Left ventricle myocardium inferior (tissue), 1 donor: ENCODE measurements around the gene ANO2. TPM values are rescaled to one million over a fixed set of nuclear protein-coding genes. Genes with fewer than 3 reads are reported as not detected.
"Not testable (repeated sequence)": the region's sequence is repeated elsewhere in the genome, so short reads cannot be mapped to it uniquely, and the experiment has no call there.

Experiments
- DNase-seq: peaks from one replicate; pipeline ENCODE4 v3.0.0-alpha.2; 2020
- H3K27ac ChIP-seq: fragments of 200-600 bp; replicated peaks from 2 replicates; pipeline ENCODE4 v1.8.0; 2021
- H3K27me3 ChIP-seq: fragments of 200-600 bp; 2 replicates; pipeline ENCODE4 v1.8.0; 2021; ENCODE audit warnings: low read depth
- H3K36me3 ChIP-seq: fragments of 200-600 bp; 2 replicates; pipeline ENCODE4 v1.8.0; 2021
- H3K4me1 ChIP-seq: fragments of 200-600 bp; 2 replicates; pipeline ENCODE4 v1.8.0; 2021
- H3K4me3 ChIP-seq: fragments of 200-600 bp; 2 replicates; pipeline ENCODE4 v1.8.0; 2021; ENCODE audit warnings: mild to moderate bottlenecking, moderate library complexity
- H3K9me3 ChIP-seq: fragments of 200-600 bp; replicated peaks from 2 replicates; pipeline ENCODE4 v1.8.0; 2021
- CTCF ChIP-seq: fragments of 200-600 bp; IDR thresholded peaks from 2 replicates; pipeline ENCODE4 v1.8.0; 2021; ENCODE audit warnings: antibody characterized with exemption, mild to moderate bottlenecking, borderline replicate concordance
- intact Hi-C: fragments of 100-400 bp; cut with micrococcal nuclease; formaldehyde crosslinking; loops from one replicate; pipeline ENCODE4 v1.11.0; 2022
- total RNA-seq: library from RNA; stranded (reverse); fragmentation: NEBNext Ultra II Directional; extraction: Animal tissue kit (Norgen Biotek cat#: 25700); gene quantifications from one replicate; pipeline ENCODE4 v1.2.1, GENCODE V29; 2021
- donor health status: DM: no; HTN: yes; CAD: no; lungs with severe emphysema.

The ANO2 gene
- total RNA-seq, 1 donor from 2014 or later, result 13.0 TPM

GRCh38 chr12:5554711-5555110, 390.3 kb downstream of the ANO2 start:
- intact Hi-C loops, result no loop called here
- H3K9me3 ChIP-seq, result no peaks in the 10 kb centered on the region

GRCh38 chr12:5549011-5549410, 396.0 kb downstream of the ANO2 start:
- DNase-seq, result no peak
- Histone ChIP-seq H3K27ac (no peak overlapping the region), H3K36me3 (no peaks in the 10 kb centered on the region), H3K9me3 (peaks cover 18% of the 10 kb centered on the region), H3K4me3 (no peak overlapping the region), H3K4me1 (no peaks in the 10 kb centered on the region), H3K27me3 (peaks cover 39% of the 10 kb centered on the region)
- intact Hi-C loops, result no loop called here
- no peak for TF ChIP-seq CTCF

More at GRCh38 chr12:5554711-5555110, 390.3 kb downstream of the ANO2 start:
- Histone ChIP-seq H3K27me3 (peaks cover 21% of the 10 kb centered on the region), H3K27ac (no peak overlapping the region), H3K4me1 (peaks cover 6% of the 10 kb centered on the region), H3K36me3 (no peaks in the 10 kb centered on the region), H3K4me3 (no peak overlapping the region)
- no peak for TF ChIP-seq CTCF
- no peak for DNase-seq

- no peak for DNase-seq
- intact Hi-C loops, result no loop called here
- Histone ChIP-seq H3K27ac (no peak overlapping the region), H3K36me3 (no peaks in the 10 kb centered on the region), H3K9me3 (peaks cover 25% of the 10 kb centered on the region), H3K4me1 (no peaks in the 10 kb centered on the region), H3K27me3 (peaks cover 39% of the 10 kb centered on the region), H3K4me3 (no peak overlapping the region)
- no peak for TF ChIP-seq CTCF
Measured at GRCh38 chr12:5548152-5548943, 396.7 kb downstream of the ANO2 start.

- Histone ChIP-seq H3K36me3 (no peaks in the 10 kb centered on the region), H3K4me3 (no peak overlapping the region)
- no peak for DNase-seq
Measured at GRCh38 chr12:5546616-5547015, 398.4 kb downstream of the ANO2 start.

GRCh38 chr12:5537771-5538170, 407.3 kb downstream of the ANO2 start:
- Histone ChIP-seq H3K4me1 (no peaks in the 10 kb centered on the region), H3K9me3 (peaks cover 23% of the 10 kb centered on the region), H3K27ac (no peak overlapping the region), H3K27me3 (peaks cover 33% of the 10 kb centered on the region), H3K4me3 (no peak overlapping the region), H3K36me3 (no peaks in the 10 kb centered on the region)
- no peak for DNase-seq
- TF ChIP-seq CTCF, result no peak
- intact Hi-C loops, result no loop called here

More at GRCh38 chr12:5546616-5547015, 398.4 kb downstream of the ANO2 start:
- intact Hi-C loops, result no loop called here
- Histone ChIP-seq H3K9me3 (peaks cover 36% of the 10 kb centered on the region), H3K4me1 (no peaks in the 10 kb centered on the region), H3K27ac (no peak overlapping the region), H3K27me3 (peaks cover 35% of the 10 kb centered on the region)
- TF ChIP-seq CTCF, result no peak

GRCh38 chr12:5537026-5537615, 407.9 kb downstream of the ANO2 start:
- peaks cover 27% of the 10 kb centered on the region for H3K9me3 ChIP-seq

More at GRCh38 chr12:5537026-5537615, 407.9 kb downstream of the ANO2 start:
- H3K4me1 ChIP-seq, H3K27ac ChIP-seq, DNase-seq, intact Hi-C loops, H3K36me3 ChIP-seq, H3K4me3 ChIP-seq: not testable (repeated sequence)
- peaks cover 33% of the 10 kb centered on the region for H3K27me3 ChIP-seq
